Measurements from ENCODE around the gene LRRC3B. TPM values are rescaled to one million over a fixed set of nuclear protein-coding genes. Genes with fewer than 3 reads are reported as not detected.

LRRC3B gene
- total RNA-seq, 1 experiment from 2014 or later, result not detected

DNA sequence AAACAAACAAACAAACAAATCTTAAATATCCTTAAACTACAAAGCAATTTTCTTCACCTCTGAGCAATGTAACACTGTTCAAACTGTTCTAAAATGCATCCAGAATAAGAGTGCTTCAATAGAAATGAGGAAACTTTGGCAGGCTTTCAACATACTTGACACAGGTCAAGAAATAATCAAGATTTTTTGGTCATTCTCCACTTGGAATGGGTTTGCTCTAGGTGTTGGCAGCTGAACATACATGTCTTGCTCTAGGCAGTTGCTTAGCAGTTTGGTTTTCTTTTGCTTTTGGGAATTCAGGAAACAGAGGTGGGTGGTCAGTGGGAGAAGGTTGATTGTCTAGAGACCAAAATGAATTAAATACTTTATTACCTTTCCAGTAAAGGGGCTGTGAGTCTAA lies 1.4 kb upstream of the LRRC3B start:
- no peaks in the 10 kb centered on the region for H3K4me1 Mint-ChIP-seq (ENCODE audit: low read depth, unreplicated experiment)
- TF ChIP-seq, protein P1, sequence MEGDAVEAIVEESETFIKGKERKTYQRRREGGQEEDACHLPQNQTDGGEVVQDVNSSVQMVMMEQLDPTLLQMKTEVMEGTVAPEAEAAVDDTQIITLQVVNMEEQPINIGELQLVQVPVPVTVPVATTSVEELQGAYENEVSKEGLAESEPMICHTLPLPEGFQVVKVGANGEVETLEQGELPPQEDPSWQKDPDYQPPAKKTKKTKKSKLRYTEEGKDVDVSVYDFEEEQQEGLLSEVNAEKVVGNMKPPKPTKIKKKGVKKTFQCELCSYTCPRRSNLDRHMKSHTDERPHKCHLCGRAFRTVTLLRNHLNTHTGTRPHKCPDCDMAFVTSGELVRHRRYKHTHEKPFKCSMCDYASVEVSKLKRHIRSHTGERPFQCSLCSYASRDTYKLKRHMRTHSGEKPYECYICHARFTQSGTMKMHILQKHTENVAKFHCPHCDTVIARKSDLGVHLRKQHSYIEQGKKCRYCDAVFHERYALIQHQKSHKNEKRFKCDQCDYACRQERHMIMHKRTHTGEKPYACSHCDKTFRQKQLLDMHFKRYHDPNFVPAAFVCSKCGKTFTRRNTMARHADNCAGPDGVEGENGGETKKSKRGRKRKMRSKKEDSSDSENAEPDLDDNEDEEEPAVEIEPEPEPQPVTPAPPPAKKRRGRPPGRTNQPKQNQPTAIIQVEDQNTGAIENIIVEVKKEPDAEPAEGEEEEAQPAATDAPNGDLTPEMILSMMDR (IDR thresholded peaks at IDR 0.05; ENCODE audit: unreplicated experiment), result no peak
- peaks cover 37% of the 10 kb centered on the region for H3K27me3 Mint-ChIP-seq (ENCODE audit: unreplicated experiment)
- no peak overlapping the region for H3K4me3 Mint-ChIP-seq (ENCODE audit: low read depth, unreplicated experiment)
- H3K27ac Mint-ChIP-seq (ENCODE audit: unreplicated experiment), result no peak overlapping the region
- BruUV-seq (replicated peaks), result no TSS peak
- no peaks in the 10 kb centered on the region for H3K36me3 Mint-ChIP-seq (ENCODE audit: insufficient read depth, unreplicated experiment)
- no peaks in the 10 kb centered on the region for H3K9me3 Mint-ChIP-seq (ENCODE audit: low read depth, unreplicated experiment)
- CTCF ChIA-PET, result no interaction called here
- DNase-seq, result no peak
- intact Hi-C loops (cut with micrococcal nuclease; ENCODE audit: unreplicated experiment), result no loop called here

DNA sequence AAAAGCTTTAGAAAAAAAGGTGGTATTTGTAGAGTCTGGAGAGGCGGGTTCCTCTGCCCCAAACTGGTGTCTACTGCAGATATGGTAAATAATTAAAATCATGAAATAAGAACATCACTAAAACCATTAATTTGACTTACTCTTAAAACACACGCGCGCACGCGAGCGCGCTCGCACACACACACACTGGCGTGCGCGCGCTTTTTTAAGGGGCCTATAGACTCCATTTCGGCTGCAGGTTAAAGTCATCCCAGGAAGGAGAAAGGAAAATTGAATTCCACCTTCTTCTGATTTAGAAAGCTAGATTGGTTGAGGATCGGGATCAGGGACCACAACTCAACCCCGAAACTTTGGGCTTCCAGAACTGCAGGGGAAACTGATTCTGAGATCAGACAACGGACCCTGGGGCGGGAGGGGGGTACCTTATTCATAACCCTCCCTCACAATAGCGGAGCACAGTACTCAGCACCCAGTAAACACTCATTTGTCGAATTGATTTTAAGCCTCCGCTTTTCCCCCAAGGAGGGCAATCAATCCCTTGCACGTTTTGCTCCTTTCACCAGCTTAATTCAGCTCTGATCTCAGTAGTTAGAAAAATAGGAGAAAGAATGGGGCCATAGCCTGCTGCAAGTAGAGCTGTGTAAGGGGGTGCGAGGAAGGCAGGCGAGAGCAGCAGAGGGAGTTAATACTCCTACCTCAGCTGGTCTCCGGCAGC lies 509 bp upstream of the LRRC3B start:
- no TSS peak for BruUV-seq (replicated peaks)
- H3K27me3 Mint-ChIP-seq (ENCODE audit: unreplicated experiment), result peaks cover 41% of the 10 kb centered on the region
- H3K4me3 Mint-ChIP-seq (ENCODE audit: low read depth, unreplicated experiment), result peak overlapping the region; percentile 59
- no peaks in the 10 kb centered on the region for H3K4me1 Mint-ChIP-seq (ENCODE audit: low read depth, unreplicated experiment)
- DNase-seq, result no peak
- CTCF ChIA-PET, result no interaction called here
- TF ChIP-seq, protein P1 (IDR thresholded peaks at IDR 0.05; ENCODE audit: unreplicated experiment), result no peak
- intact Hi-C loops (cut with micrococcal nuclease; ENCODE audit: unreplicated experiment), result no loop called here
- no peaks in the 10 kb centered on the region for H3K9me3 Mint-ChIP-seq (ENCODE audit: low read depth, unreplicated experiment)
- no peak overlapping the region for H3K27ac Mint-ChIP-seq (ENCODE audit: unreplicated experiment)
- no peaks in the 10 kb centered on the region for H3K36me3 Mint-ChIP-seq (ENCODE audit: insufficient read depth, unreplicated experiment)

DNA sequence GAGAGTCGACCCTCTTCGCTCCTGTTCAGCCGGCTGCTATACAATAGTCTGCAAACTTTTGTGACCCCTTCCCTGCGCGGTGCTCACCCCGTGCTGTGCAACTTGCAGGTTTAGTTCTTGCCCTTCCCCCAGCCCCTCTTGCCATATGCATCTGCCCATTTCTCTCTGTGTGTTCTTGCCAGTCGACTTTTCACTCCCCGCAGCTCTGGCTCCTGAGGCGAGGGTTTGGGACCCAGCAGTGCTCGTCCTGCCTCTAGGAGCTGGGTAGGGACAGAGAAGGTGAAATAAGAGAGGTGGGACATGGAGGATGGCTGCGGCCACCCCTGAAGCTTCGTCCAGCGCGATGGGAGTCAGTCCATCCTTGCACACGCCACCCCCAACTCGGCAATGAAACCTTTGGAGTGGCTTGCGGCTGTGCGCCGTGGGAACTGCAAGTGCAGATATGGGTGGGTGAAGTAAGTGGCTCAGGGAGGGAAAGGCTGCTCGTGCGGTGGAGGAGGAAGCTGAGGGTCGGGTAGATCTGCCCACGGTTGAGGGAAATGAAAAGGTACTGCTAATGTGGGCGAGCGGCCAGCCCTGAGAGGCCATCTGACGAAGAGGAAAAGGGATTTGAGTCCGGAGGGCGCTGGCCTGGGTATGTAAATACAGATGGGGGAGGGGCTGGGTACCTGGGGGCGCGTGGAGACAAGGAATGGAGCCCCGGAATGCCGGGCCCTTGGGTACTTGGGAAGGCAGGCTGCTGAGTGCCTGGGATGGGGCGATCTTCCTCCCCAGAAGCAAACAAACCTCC lies 1.0 kb downstream of the LRRC3B start:
- Mint-ChIP-seq H3K9me3 (ENCODE audit: low read depth, unreplicated experiment) (no peaks in the 10 kb centered on the region), H3K27ac (ENCODE audit: unreplicated experiment) (no peak overlapping the region), H3K4me1 (ENCODE audit: low read depth, unreplicated experiment) (no peaks in the 10 kb centered on the region), H3K4me3 (ENCODE audit: low read depth, unreplicated experiment) (no peak overlapping the region), H3K27me3 (ENCODE audit: unreplicated experiment) (peaks cover 48% of the 10 kb centered on the region), H3K36me3 (ENCODE audit: insufficient read depth, unreplicated experiment) (no peaks in the 10 kb centered on the region)
- CTCF ChIA-PET, result no interaction called here
- BruUV-seq (replicated peaks), result no TSS peak
- no peak for DNase-seq
- TF ChIP-seq, protein P1 (IDR thresholded peaks at IDR 0.05; ENCODE audit: unreplicated experiment), result no peak
- intact Hi-C loops (cut with micrococcal nuclease; ENCODE audit: unreplicated experiment), result no loop called here

DNA sequence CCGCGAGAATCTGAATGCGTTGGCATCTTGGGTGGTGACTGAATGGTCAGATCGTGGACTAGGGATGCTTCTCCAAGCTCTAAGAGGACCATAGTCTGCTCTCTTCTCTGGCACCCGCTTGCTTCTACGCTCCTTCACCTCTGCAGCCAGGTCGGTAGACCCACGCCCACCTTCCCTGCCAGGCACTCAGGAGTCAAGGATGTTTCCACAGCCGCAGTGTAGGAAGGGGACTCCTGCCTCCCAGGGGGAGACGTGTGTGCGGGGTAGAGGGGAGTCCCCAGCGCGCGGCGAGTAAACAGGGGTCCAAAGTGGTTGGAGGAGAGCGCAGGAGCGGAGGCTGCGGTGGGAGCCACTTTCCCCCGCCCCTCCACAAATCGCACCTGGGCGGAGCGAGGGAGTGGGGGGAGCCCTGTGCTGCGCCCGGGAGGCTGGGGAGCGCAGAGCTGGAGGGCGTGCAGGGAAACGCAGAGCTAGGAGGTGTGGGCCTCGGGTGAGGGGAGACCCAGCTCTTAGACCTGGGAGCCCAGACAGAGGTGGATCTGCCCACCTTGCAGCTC lies 1.7 kb downstream of the LRRC3B start:
- TF ChIP-seq, protein P1 (IDR thresholded peaks at IDR 0.05; ENCODE audit: unreplicated experiment), result no peak
- Mint-ChIP-seq H3K4me3 (ENCODE audit: low read depth, unreplicated experiment) (no peak overlapping the region), H3K9me3 (ENCODE audit: low read depth, unreplicated experiment) (no peaks in the 10 kb centered on the region), H3K4me1 (ENCODE audit: low read depth, unreplicated experiment) (no peaks in the 10 kb centered on the region), H3K27me3 (ENCODE audit: unreplicated experiment) (peaks cover 48% of the 10 kb centered on the region), H3K27ac (ENCODE audit: unreplicated experiment) (no peak overlapping the region), H3K36me3 (ENCODE audit: insufficient read depth, unreplicated experiment) (no peaks in the 10 kb centered on the region)
- DNase-seq, result no peak
- intact Hi-C loops (cut with micrococcal nuclease; ENCODE audit: unreplicated experiment), result no loop called here
- no TSS peak for BruUV-seq (replicated peaks)
- CTCF ChIA-PET, result no interaction called here

Data from Calu3 (cell line).